GM12891 (cell line): ENCODE measurements around the gene LBHD2.

Experiments
- PAX5 ChIP-seq: IDR thresholded peaks from 2 replicates; pipeline ENCODE4 v1.6.1; 2011; ENCODE audit warnings: low read length, moderate library complexity, mild to moderate bottlenecking; ENCODE audit not compliant: insufficient read depth, severe bottlenecking
- POLR2A ChIP-seq: IDR thresholded peaks from 2 replicates; pipeline ENCODE4 v1.6.1; 2011; ENCODE audit warnings: low read depth, low read length, control low read depth
- POLR2AphosphoS5 ChIP-seq: IDR thresholded peaks from 2 replicates; pipeline ENCODE4 v1.6.1; 2011; ENCODE audit warnings: low read depth, low read length, control low read depth
- SPI1 ChIP-seq: IDR thresholded peaks from 2 replicates; pipeline ENCODE4 v1.6.1; 2011; ENCODE audit warnings: low read depth, low read length, control low read depth
- TAF1 ChIP-seq: IDR thresholded peaks from 2 replicates; pipeline ENCODE4 v1.6.1; 2011; ENCODE audit warnings: low read depth, low read length, control low read depth

- no peak for TF ChIP-seq TAF1
- TF ChIP-seq SPI1, result no peak
- TF ChIP-seq POLR2A, result no peak
- no peak for TF ChIP-seq POLR2AphosphoS5
- TF ChIP-seq PAX5, result no peak
These were observed 12.4 kb downstream of the LBHD2 start for GRCh38 chr14:103096387-103096786.
